ENCODE measurements around the gene EIF4EBP2. TPM values are rescaled to one million over a fixed set of nuclear protein-coding genes. Genes with fewer than 3 reads are reported as not detected.

The EIF4EBP2 gene
- total RNA-seq, 1 donor from 2014 or later: 146 TPM

- TF ChIP-seq CTCF (IDR thresholded peaks at IDR 0.05; ENCODE audit: unreplicated experiment): no peak
- DNase-seq (ENCODE audit: low spot score): no peak
- peaks cover 15% of the 10 kb centered on the region for H3K36me3 Mint-ChIP-seq (ENCODE audit: low read depth, unreplicated experiment)
- H3K4me3 Mint-ChIP-seq (ENCODE audit: unreplicated experiment): peak overlapping the region; percentile 99
- peaks cover 35% of the 10 kb centered on the region for H3K4me1 Mint-ChIP-seq (ENCODE audit: unreplicated experiment)
- no peaks in the 10 kb centered on the region for H3K9me3 Mint-ChIP-seq (ENCODE audit: unreplicated experiment)
- peak overlapping the region; percentile 96 for H3K27ac Mint-ChIP-seq (ENCODE audit: unreplicated experiment)
- peaks cover 14% of the 10 kb centered on the region for H3K27me3 Mint-ChIP-seq (ENCODE audit: unreplicated experiment)
Measured at GRCh38 chr10:70404787-70405036, 767 bp downstream of the EIF4EBP2 start.

GRCh38 chr10:70405037-70405824 is 1.3 kb downstream of the EIF4EBP2 start:
- H3K4me1 Mint-ChIP-seq (ENCODE audit: unreplicated experiment): peaks cover 38% of the 10 kb centered on the region
- peak overlapping the region; percentile 99 for H3K4me3 Mint-ChIP-seq (ENCODE audit: unreplicated experiment)
- TF ChIP-seq CTCF (IDR thresholded peaks at IDR 0.05; ENCODE audit: unreplicated experiment): no peak
- DNase-seq (ENCODE audit: low spot score): peak; percentile 39
- peak overlapping the region; percentile 96 for H3K27ac Mint-ChIP-seq (ENCODE audit: unreplicated experiment)
- peaks cover 15% of the 10 kb centered on the region for H3K36me3 Mint-ChIP-seq (ENCODE audit: low read depth, unreplicated experiment)
- no peaks in the 10 kb centered on the region for H3K9me3 Mint-ChIP-seq (ENCODE audit: unreplicated experiment)
- peaks cover 11% of the 10 kb centered on the region for H3K27me3 Mint-ChIP-seq (ENCODE audit: unreplicated experiment)

- H3K36me3 Mint-ChIP-seq (ENCODE audit: low read depth, unreplicated experiment): peaks cover 13% of the 10 kb centered on the region
- peaks cover 46% of the 10 kb centered on the region for H3K4me1 Mint-ChIP-seq (ENCODE audit: unreplicated experiment)
- H3K27ac Mint-ChIP-seq (ENCODE audit: unreplicated experiment): peak overlapping the region; percentile 40
- peak overlapping the region; percentile 7 for H3K4me3 Mint-ChIP-seq (ENCODE audit: unreplicated experiment)
- no peaks in the 10 kb centered on the region for H3K9me3 Mint-ChIP-seq (ENCODE audit: unreplicated experiment)
- peaks cover 6% of the 10 kb centered on the region for H3K27me3 Mint-ChIP-seq (ENCODE audit: unreplicated experiment)
- TF ChIP-seq CTCF (IDR thresholded peaks at IDR 0.05; ENCODE audit: unreplicated experiment): no peak
- DNase-seq (ENCODE audit: low spot score): no peak
Measured at GRCh38 chr10:70409772-70410171, 5.8 kb downstream of the EIF4EBP2 start.

- Mint-ChIP-seq H3K4me3 (ENCODE audit: unreplicated experiment) (no peak overlapping the region), H3K27me3 (ENCODE audit: unreplicated experiment) (no peaks in the 10 kb centered on the region), H3K4me1 (ENCODE audit: unreplicated experiment) (peaks cover 37% of the 10 kb centered on the region), H3K9me3 (ENCODE audit: unreplicated experiment) (no peaks in the 10 kb centered on the region), H3K36me3 (ENCODE audit: low read depth, unreplicated experiment) (peaks cover 6% of the 10 kb centered on the region), H3K27ac (ENCODE audit: unreplicated experiment) (no peak overlapping the region)
- DNase-seq (ENCODE audit: low spot score): no peak
- no peak for TF ChIP-seq CTCF (IDR thresholded peaks at IDR 0.05; ENCODE audit: unreplicated experiment)
Measured at GRCh38 chr10:70410608-70411007, 6.7 kb downstream of the EIF4EBP2 start.

- no peak for TF ChIP-seq CTCF (IDR thresholded peaks at IDR 0.05; ENCODE audit: unreplicated experiment)
- H3K4me3 Mint-ChIP-seq (ENCODE audit: unreplicated experiment): no peak overlapping the region
- H3K4me1 Mint-ChIP-seq (ENCODE audit: unreplicated experiment): peaks cover 26% of the 10 kb centered on the region
- no peak overlapping the region for H3K27ac Mint-ChIP-seq (ENCODE audit: unreplicated experiment)
- H3K9me3 Mint-ChIP-seq (ENCODE audit: unreplicated experiment): no peaks in the 10 kb centered on the region
- H3K36me3 Mint-ChIP-seq (ENCODE audit: low read depth, unreplicated experiment): peaks cover 6% of the 10 kb centered on the region
- H3K27me3 Mint-ChIP-seq (ENCODE audit: unreplicated experiment): no peaks in the 10 kb centered on the region
- DNase-seq (ENCODE audit: low spot score): no peak
Measured at GRCh38 chr10:70412356-70412755, 8.4 kb downstream of the EIF4EBP2 start.
